Urinary bladder (tissue), 4 donors: ENCODE results near the gene ATP6AP1. TPM values are rescaled to one million over a fixed set of nuclear protein-coding genes. Genes with fewer than 3 reads are reported as not detected.
"Not testable (repeated sequence)": the region's sequence is repeated elsewhere in the genome, so short reads cannot be mapped to it uniquely, and the experiment has no call there.

Source experiments
- DNase-seq: peaks from one replicate; pipeline ENCODE4 v3.0.0-alpha.2; 2015; ENCODE audit errors: extremely low spot score
- H3K27ac ChIP-seq: one replicate; pipeline ENCODE4 v1.5.1; 2013; ENCODE audit warnings: low read depth, mild to moderate bottlenecking, moderate library complexity
- H3K36me3 ChIP-seq: one replicate; pipeline ENCODE4 v1.6.1; 2013; ENCODE audit warnings: mild to moderate bottlenecking, moderate library complexity; ENCODE audit not compliant: insufficient read depth
- H3K4me1 ChIP-seq: one replicate; pipeline ENCODE4 v1.6.1; 2013; ENCODE audit warnings: mild to moderate bottlenecking, moderate library complexity; ENCODE audit not compliant: insufficient read depth
- H3K4me3 ChIP-seq: one replicate; pipeline ENCODE4 v1.5.1; 2013; ENCODE audit warnings: low read depth, low read length
- WGBS: extraction: QIAGEN DNeasy Blood & Tissue Kit; methylation state at CpG from one replicate; pipeline ENCODE4 v1.1.7; 2013; 5-methylcytosine and 5-hydroxymethylcytosine counted together
- polyA plus RNA-seq: library from polyadenylated mRNA; stranded (reverse); fragments of 200-250 nt; gene quantifications from one replicate; pipeline ENCODE4 v1.2.3, GENCODE V29; 2013
- total RNA-seq: library from RNA; depleted of rRNA; stranded (reverse); fragments of >200 nt; gene quantifications from one replicate; pipeline ENCODE4 v1.2.3, GENCODE V29; 2014
- donor health status: healthy with polysubstance abuse.
- donor health status: healthy.

Gene ATP6AP1
- total RNA-seq (25.5 TPM), polyA plus RNA-seq (91.8 TPM)

GRCh38 chrX:154428176-154429171 lies at the start of gene ATP6AP1:
ATP6AP1 (plus strand) TSS chrX:154428677; CDS start chrX:154428693, 16 bp downstream.
- peak within 1 kb of the TSS; percentile 68 for H3K4me3 ChIP-seq
- peak within 1 kb of the TSS; percentile 74 for H3K27ac ChIP-seq
- DNase-seq, result peak; percentile 80
- no peaks in the 10 kb centered on the region for H3K4me1 ChIP-seq
- no peaks in the 10 kb centered on the region for H3K36me3 ChIP-seq
- WGBS, result 8% methylated on average over 86 of the region's 87 CpGs

- no peaks in the 10 kb centered on the region for H3K36me3 ChIP-seq
- under 1% methylated on average over 102 of the region's 103 CpGs for WGBS
- peak within 1 kb of the TSS; percentile 76 for H3K4me3 ChIP-seq
- DNase-seq, result peak; percentile 91
- H3K4me1 ChIP-seq, result no peaks in the 10 kb centered on the region
- H3K27ac ChIP-seq, result peak within 1 kb of the TSS; percentile 99
Measured at GRCh38 chrX:154378799-154379568, 49.5 kb upstream of the ATP6AP1 start, which contains the start of gene EMD. EMD (plus strand) TSS chrX:154379295; CDS start chrX:154379485, 190 bp downstream.

DNA sequence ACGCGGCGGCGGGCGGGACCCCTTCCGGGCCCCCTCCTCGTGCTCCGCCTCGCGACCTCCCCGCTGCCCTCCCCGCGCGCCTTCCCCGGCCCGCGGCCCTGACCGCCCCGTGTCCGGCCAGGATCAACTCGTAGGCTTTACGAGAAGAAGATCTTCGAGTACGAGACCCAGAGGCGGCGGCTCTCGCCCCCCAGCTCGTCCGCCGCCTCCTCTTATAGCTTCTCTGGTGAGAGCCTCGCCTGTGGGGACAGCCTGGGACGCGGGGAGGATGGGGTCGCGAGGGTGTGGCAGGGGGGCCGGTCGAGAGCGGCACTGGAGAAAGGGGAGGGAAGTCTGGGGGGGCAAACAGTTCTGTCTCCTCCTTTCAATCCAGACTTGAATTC lies 48.9 kb upstream of the ATP6AP1 start:
- Histone ChIP-seq H3K27ac (peak overlapping the region; percentile 99), H3K36me3 (no peaks in the 10 kb centered on the region), H3K4me3 (peak overlapping the region; percentile 76), H3K4me1 (no peaks in the 10 kb centered on the region)
- DNase-seq, result no peak
- WGBS, result under 1% methylated on average over 38 of the region's 38 CpGs

- peak overlapping the region; percentile 76 for H3K4me3 ChIP-seq
- WGBS, result 29% methylated on average over 13 of the region's 13 CpGs
- DNase-seq, result no peak
- no peaks in the 10 kb centered on the region for H3K36me3 ChIP-seq
- peak overlapping the region; percentile 99 for H3K27ac ChIP-seq
- H3K4me1 ChIP-seq, result no peaks in the 10 kb centered on the region
Measured at GRCh38 chrX:154380153-154380552, 48.3 kb upstream of the ATP6AP1 start.

GRCh38 chrX:154380787-154381186 lies 47.7 kb upstream of the ATP6AP1 start:
- H3K27ac ChIP-seq, result no peak overlapping the region
- H3K36me3 ChIP-seq, result no peaks in the 10 kb centered on the region
- no peak for DNase-seq
- no peak overlapping the region for H3K4me3 ChIP-seq
- 74% methylated on average over 14 of the region's 14 CpGs for WGBS
- H3K4me1 ChIP-seq, result no peaks in the 10 kb centered on the region

- WGBS, result 65% methylated on average over 6 of the region's 6 CpGs
- DNase-seq, result no peak
- Histone ChIP-seq H3K4me3 (no peak overlapping the region), H3K4me1 (no peaks in the 10 kb centered on the region), H3K36me3 (no peaks in the 10 kb centered on the region), H3K27ac (no peak overlapping the region)
Measured at GRCh38 chrX:154381271-154381670, 47.2 kb upstream of the ATP6AP1 start.

GRCh38 chrX:154382483-154383069 lies 45.9 kb upstream of the ATP6AP1 start:
- no peak overlapping the region for H3K4me3 ChIP-seq
- no peaks in the 10 kb centered on the region for H3K4me1 ChIP-seq
- no peak overlapping the region for H3K27ac ChIP-seq
- H3K36me3 ChIP-seq, result no peaks in the 10 kb centered on the region
- 71% methylated on average over 11 of the region's 11 CpGs for WGBS
- no peak for DNase-seq

- Histone ChIP-seq H3K36me3 (no peaks in the 10 kb centered on the region), H3K27ac (no peak overlapping the region), H3K4me3 (no peak overlapping the region), H3K4me1 (no peaks in the 10 kb centered on the region)
- 49% methylated on average over 14 of the region's 14 CpGs for WGBS
- DNase-seq, result no peak
Measured at GRCh38 chrX:154383359-154384283, 44.9 kb upstream of the ATP6AP1 start.

GRCh38 chrX:154384284-154384892 lies 44.1 kb upstream of the ATP6AP1 start:
- Histone ChIP-seq H3K27ac (no peak overlapping the region), H3K4me3 (no peak overlapping the region), H3K36me3 (no peaks in the 10 kb centered on the region), H3K4me1 (no peaks in the 10 kb centered on the region)
- DNase-seq, result no peak
- 49% methylated on average over 8 of the region's 8 CpGs for whole genome bisulfite sequencing

DNA sequence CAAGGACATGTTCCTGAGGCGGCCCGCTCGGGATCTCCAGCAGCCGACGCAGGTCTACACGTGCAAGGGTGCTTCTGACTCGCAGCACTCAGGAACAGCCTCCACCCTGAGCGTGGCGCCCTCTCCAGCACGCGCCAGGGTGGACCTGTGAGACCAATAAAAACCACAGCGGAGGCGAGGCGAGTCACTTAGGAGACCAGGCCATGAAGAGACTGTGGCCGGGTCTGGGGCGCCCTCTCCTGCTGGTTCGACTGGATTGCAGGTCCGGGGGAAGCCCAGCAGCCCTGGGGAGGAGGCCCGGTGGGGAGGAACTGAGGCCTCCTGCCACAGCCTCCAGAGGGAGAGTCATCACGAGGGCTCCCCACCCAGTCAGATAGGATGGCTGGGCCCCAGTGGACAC lies 40.4 kb upstream of the ATP6AP1 start:
- WGBS, result no CpG with 5 or more reads among the region's 20 CpGs
- H3K27ac ChIP-seq, DNase-seq, H3K36me3 ChIP-seq, H3K4me1 ChIP-seq, H3K4me3 ChIP-seq: not testable (repeated sequence)

GRCh38 chrX:154388649-154389048 lies 39.8 kb upstream of the ATP6AP1 start:
- WGBS, result no CpG with 5 or more reads among the region's 16 CpGs
- not testable (repeated sequence) for H3K4me3 ChIP-seq, H3K4me1 ChIP-seq, H3K27ac ChIP-seq, DNase-seq, H3K36me3 ChIP-seq
